PFSK-1 (cell line): ENCODE results near the gene C3orf38.

Experiments used
- FOXP2 ChIP-seq: optimal IDR thresholded peaks from 2 replicates; pipeline ENCODE3; 2011; ENCODE audit warnings: borderline replicate concordance, control low read depth, inconsistent platforms; ENCODE audit not compliant: insufficient read depth; ENCODE audit errors: extremely low read length, extremely low read depth
- POLR2AphosphoS5 ChIP-seq: IDR thresholded peaks from 2 replicates; pipeline ENCODE4 v1.6.1; 2012; ENCODE audit warnings: low read depth, mild to moderate bottlenecking, control low read depth, low read length, moderate library complexity
- REST ChIP-seq, 2 experiments: IDR thresholded peaks; 2 replicates each; pipeline versions ENCODE4 v1.6.1 to v1.8.0; 2011 to 2012; ENCODE audit warnings: low read depth in 2 of 2, low read length in 2 of 2, control low read depth in 1 of 2, inconsistent platforms in 1 of 2, mild to moderate bottlenecking in 1 of 2, moderate library complexity in 1 of 2; ENCODE audit not compliant: insufficient read depth in 1 of 2
- SIN3A ChIP-seq: IDR thresholded peaks from 2 replicates; pipeline ENCODE4 v1.6.1; 2012; ENCODE audit warnings: mild to moderate bottlenecking, low read length, moderate library complexity, borderline replicate concordance; ENCODE audit not compliant: insufficient read depth
- TAF1 ChIP-seq: IDR thresholded peaks from 2 replicates; pipeline ENCODE4 v1.6.1; 2012; ENCODE audit warnings: low read length, control low read depth, borderline replicate concordance; ENCODE audit not compliant: insufficient read depth

The C3orf38 gene

GRCh38 chr3:88113311-88114162 lies 36.2 kb upstream of the C3orf38 start:
- no peak for TF ChIP-seq TAF1
- no peak for TF ChIP-seq REST (IDR thresholded peaks at IDR 0.05; ENCODE audit: insufficient read depth in 1 of 2, low read depth in 2 of 2, low read length in 2 of 2)
- TF ChIP-seq FOXP2: no peak
- no peak for TF ChIP-seq SIN3A
- no peak for TF ChIP-seq POLR2AphosphoS5

GRCh38 chr3:88114878-88115549 lies 34.7 kb upstream of the C3orf38 start:
- no peak for TF ChIP-seq TAF1
- no peak for TF ChIP-seq SIN3A
- no peak for TF ChIP-seq FOXP2
- no peak for TF ChIP-seq POLR2AphosphoS5
- TF ChIP-seq REST (IDR thresholded peaks at IDR 0.05; ENCODE audit: insufficient read depth in 1 of 2, low read depth in 2 of 2, low read length in 2 of 2): no peak

- TF ChIP-seq FOXP2 (no peak), REST (IDR thresholded peaks at IDR 0.05; ENCODE audit: insufficient read depth in 1 of 2, low read depth in 2 of 2, low read length in 2 of 2) (no peak), TAF1 (no peak), POLR2AphosphoS5 (no peak), SIN3A (no peak)
Measured at GRCh38 chr3:88117683-88118082, 32.1 kb upstream of the C3orf38 start.

GRCh38 chr3:88123526-88123925 lies 26.2 kb upstream of the C3orf38 start:
- TF ChIP-seq TAF1 (no peak), SIN3A (no peak), FOXP2 (no peak), POLR2AphosphoS5 (no peak), REST (IDR thresholded peaks at IDR 0.05; ENCODE audit: insufficient read depth in 1 of 2, low read depth in 2 of 2, low read length in 2 of 2) (no peak)

GRCh38 chr3:88131695-88132094 lies 18.1 kb upstream of the C3orf38 start:
- TF ChIP-seq TAF1 (no peak), FOXP2 (no peak), SIN3A (no peak), REST (IDR thresholded peaks at IDR 0.05; ENCODE audit: insufficient read depth in 1 of 2, low read depth in 2 of 2, low read length in 2 of 2) (no peak)
